GM03348 (cell line): ENCODE results near the gene USP32.
"Not testable (repeated sequence)": the region's sequence is repeated elsewhere in the genome, so short reads cannot be mapped to it uniquely, and the experiment has no call there.

Experiments
- DNase-seq: peaks from one replicate; pipeline ENCODE4 v3.0.0; 2012; ENCODE audit warnings: low spot score

The USP32 gene, protein sequence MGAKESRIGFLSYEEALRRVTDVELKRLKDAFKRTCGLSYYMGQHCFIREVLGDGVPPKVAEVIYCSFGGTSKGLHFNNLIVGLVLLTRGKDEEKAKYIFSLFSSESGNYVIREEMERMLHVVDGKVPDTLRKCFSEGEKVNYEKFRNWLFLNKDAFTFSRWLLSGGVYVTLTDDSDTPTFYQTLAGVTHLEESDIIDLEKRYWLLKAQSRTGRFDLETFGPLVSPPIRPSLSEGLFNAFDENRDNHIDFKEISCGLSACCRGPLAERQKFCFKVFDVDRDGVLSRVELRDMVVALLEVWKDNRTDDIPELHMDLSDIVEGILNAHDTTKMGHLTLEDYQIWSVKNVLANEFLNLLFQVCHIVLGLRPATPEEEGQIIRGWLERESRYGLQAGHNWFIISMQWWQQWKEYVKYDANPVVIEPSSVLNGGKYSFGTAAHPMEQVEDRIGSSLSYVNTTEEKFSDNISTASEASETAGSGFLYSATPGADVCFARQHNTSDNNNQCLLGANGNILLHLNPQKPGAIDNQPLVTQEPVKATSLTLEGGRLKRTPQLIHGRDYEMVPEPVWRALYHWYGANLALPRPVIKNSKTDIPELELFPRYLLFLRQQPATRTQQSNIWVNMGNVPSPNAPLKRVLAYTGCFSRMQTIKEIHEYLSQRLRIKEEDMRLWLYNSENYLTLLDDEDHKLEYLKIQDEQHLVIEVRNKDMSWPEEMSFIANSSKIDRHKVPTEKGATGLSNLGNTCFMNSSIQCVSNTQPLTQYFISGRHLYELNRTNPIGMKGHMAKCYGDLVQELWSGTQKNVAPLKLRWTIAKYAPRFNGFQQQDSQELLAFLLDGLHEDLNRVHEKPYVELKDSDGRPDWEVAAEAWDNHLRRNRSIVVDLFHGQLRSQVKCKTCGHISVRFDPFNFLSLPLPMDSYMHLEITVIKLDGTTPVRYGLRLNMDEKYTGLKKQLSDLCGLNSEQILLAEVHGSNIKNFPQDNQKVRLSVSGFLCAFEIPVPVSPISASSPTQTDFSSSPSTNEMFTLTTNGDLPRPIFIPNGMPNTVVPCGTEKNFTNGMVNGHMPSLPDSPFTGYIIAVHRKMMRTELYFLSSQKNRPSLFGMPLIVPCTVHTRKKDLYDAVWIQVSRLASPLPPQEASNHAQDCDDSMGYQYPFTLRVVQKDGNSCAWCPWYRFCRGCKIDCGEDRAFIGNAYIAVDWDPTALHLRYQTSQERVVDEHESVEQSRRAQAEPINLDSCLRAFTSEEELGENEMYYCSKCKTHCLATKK (N-terminal part only)

DNA sequence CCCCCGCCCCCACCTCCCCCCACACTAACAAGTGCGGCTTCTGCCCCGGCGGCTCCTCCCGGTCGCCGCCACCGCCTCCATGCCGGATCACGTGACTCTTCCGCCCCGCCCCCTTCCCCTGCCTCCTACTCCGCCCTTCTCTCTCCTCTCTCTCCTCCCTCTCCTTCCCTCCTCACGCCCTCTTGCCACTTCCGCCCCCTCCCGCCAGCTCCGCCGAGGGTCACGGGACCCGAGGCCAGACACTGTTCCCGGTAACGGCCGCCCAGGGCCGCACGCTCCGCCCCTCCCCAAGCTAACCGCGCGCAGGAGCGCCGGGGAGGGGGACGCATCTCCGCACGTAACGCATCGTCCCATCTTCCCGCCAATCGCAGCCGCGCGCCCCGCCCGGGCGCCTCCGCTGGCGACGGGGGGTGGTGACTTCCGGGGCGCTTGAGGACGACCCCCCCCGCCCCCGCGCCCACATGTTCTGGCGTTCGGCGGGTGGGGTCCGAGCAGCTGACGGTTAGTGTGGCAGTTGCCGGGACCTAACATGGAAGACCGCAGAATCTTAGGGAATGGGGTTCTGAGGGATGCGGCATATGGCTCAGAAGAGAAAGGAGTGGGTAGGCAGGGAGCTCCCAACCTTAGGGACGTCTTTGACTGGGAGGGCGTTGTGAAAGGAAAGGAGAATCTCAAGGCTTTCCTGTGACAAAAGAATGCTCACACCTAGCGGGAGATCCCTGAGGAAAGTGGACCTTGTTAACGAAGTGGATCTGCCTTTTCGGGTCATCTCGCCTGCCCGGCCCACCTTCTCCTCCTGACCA lies at the start of gene USP32:
TSS of gene USP32 (minus strand) at position 92 of the 803 bp plus-strand sequence. CDS start 194 bp downstream, outside the sequence.
- peak; percentile 98 for DNase-seq

DNA sequence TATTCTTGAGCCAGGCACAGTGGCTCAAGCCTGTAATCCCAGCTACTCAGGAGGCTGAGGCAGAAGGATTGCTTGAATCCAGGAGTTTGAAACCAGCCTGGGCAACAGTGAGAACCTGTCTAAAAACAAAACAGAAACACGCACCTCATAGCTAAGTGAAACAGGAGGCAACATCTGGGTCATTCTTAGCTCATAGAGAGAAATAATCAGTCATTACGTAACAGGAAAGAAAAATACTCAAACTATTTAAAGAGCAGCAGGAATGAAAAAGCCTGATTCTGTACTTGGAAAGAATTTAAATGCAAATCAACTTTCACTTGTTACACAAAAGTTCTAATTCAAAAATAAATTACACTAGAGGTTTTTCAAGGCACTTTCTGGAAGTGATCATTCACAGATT lies 47.6 kb upstream of the USP32 start:
- DNase-seq: peak; percentile 48

DNA sequence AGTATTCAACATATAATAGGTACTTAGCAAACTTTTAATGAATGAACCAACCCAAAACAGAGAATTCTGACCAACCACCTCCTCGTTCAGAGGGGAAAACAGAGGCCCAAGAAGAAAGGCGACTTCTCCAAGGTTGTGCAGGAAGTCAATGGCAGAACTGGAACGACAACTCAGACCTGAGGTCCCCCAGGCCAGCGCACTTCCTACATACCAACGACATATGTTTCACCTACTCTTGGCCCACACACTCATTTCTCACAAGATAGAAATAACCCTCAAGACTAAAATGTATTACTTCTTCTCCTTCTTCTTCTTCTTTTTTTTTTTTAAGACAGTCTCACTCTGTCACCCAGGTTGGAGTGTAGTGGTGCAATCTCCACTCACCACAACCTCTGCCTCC lies 44.7 kb upstream of the USP32 start:
- no peak for DNase-seq

DNA sequence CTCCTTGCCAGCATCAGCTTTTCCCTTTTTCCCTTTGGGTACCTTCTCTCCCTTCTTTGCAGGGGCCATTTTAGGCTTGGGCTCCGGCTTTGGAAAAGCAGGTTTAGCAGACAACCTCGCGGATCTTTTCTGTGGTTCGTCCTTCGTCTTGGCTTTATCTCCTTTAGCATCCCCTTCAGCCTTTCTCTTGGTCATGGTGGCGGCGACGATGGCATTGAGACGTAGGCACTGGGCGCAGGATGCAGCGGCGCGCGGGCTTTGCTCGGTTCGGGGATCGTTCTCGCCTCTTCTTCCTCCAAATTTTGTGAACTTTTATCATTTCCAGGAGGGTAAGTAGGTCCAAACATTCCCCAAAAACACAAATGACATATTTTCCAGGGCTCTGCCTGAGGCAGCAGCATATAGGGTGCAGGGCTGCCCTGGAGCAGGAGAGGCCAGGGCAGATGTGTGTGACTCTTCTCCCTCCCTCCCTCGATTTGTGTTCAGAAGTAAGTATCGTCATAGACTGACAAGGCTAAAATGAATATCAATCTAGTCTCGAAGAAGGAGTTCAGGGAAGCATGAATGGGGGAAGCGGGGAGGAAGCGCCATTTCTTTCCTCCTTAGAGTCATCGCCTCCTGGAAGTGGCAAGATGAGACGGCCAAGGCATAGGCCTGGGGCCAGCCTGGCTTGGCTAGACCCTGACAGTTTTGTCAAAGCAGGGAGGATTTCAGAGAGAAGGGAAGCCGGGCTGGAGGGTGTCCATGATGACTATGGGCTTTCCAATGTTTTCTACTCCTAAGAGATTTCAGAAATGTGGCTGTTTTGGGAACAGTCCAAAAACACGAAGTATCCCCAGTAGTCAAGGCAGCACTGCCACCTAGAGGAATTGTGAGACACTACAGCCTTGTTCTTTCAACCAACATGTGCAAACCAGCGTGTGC lies 43.6 kb upstream of the USP32 start:
- DNase-seq: peak; percentile 90

DNA sequence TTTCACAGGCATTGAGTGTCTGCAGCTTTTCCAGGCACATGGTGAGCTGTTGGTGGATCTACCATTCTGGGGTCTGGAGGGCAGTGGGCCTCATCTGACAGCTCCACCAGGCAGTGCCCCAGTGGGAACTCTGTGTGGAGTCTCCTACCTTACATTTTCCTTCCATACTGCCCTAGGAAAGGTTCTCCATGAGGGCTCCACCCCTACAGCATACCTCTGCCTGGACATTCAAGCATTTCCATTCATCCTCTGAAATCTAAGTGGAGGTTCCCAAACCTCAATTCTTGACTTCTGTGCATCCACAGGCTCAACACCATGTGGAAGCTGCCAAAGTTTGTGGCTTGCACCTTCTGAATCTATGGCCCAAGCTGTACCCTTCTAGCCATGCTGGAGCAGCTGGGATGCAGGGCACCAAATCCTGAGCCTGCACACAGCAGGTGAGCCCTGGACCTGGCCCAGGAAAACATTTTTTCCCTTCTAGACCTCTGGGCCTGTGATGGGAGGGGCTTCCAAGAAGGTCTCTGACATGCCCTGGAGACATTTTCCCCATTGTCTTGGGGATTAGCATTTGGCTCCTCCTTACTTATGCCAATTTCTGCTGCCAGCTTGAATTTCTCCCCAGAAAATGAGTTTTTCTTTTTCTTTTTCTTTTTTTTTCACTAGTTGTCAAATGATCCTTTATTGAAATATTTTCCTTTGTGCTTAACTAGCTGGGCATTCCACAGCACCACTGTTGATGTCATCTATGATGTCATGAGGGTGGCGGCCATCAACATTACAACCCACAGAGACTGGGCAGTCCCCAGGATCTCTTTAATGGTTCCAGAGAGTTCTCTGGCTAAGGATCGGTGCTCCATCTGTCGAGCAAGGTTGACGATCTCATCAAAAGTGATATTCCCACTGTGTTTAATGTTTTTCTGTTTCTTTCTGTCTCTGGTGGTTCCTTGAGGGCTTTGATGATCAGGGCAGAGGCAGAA lies 41.4 kb upstream of the USP32 start:
- not testable (repeated sequence) for DNase-seq

DNA sequence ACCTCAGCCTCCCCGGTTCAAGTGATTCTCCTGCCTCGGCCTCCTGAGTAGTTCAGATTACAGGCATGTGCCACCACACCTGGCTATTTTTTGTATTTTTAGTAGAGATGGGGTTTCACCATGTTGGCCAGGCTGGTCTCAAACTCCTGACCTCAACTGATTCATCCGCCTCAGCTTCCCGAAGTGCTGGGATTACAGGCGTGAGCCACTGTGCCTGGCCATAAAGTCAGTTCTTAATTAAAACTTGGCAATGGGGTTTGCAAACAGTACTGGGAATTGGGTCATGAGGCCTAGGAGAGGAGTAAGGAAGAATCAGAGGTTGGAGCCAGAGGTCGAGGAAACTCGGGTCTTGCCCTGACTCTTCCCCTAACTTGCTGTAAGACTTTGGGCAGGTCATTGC lies 38.6 kb upstream of the USP32 start:
- not testable (repeated sequence) for DNase-seq

DNA sequence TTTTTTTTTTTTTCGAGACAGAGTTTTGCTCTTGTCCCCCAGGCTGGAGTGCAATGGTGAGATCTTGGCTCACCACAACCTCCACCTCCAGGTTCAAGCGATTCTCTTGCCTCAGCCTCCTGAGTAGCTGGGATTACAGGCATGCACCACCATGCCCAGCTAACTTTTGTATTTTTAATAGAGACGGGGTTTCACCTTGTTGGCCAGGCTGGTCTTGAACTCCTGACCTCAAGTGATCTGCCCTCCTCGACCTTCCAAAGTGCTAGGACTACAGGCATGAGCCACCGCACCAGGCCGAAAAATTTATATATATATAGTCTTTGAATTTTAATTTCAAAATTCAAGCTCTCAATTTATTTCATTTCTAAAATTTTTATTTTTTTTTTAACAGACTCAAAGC lies 36.6 kb upstream of the USP32 start:
- not testable (repeated sequence) for DNase-seq

DNA sequence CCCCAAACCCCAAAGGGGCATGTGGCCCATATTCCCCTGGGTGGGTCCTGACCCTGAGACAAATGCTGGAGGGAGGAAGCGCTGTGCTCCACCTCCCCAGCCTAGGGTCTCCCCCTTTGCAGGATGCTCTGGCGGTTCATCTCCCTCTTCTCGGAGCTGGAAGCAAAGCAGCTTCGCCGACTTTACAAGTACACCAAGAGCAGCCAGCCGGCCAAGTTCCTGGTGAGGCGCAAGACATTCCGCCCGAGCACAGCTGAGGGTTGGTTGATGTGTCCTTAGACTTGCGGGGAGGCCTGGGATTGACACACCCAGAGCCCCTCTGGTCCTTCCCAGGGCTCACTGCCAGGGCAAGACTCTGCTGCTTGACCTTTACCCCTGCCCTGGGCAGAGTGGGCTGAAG lies 34.7 kb upstream of the USP32 start:
- no peak for DNase-seq

DNA sequence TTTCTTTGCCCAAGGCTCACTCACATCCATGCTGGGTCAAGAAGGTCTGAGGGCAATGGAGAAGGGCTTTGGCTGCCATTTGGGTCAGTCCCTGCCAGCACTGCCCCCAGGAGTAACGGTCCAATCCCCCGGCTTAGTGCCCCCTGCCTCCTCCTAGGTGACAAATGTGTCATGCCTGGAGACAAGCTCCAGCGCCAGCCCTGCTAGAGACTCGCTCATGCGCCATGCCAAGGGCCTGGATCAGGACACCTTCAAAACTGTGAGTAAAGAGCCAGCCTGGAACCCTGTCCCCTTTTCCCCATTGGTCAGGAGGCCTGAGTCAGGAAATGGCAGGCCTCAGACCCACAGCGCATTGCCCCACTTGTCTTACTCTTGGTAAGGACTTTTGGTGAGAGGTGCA lies 33.7 kb upstream of the USP32 start:
- DNase-seq: no peak

DNA sequence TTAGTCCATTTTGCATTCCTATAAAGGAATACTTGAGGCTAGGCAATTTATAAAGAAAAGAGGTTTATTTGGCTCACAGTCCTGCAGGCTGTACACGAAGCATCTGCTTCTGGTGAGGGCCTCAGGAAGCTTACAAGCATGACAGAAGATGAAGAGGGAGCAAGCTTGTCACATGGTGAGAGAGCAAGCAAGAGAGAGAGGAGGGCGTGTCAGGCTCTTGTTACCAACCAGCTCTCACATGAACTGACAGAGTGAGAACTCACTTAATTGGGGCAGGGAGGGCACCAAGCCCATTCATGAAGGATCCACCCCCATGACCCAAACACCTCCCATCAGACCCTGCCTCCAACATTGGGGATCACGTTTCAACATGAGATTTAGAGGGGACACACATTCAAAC lies 31.9 kb upstream of the USP32 start:
- DNase-seq: no peak

DNA sequence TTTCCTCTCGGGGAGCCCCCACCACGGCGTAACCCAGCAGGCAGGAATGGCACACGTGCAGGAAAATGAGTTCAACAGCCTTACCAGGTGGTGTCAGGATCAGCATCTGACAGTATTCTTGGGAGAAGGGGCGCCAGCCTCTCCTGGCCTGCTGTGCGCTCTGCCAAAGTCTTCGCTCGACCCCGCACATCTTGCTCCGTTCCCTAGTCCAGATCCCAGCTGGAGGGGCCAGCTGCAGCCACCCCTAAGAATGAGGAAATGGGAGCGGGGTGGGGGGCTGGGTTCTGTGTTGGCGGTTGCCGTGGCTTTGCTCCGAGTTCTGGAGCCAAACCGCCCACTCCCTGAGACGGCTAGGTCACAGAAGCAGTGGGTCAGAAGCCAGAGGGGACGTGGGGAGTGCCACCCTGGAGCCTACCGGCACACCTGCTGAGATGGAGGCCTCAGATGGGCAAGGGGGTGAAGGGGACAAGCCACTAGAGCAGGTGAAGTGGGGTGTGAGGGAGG lies 30.3 kb upstream of the USP32 start, which contains the start of gene CHCT1:
TSS of gene CHCT1 (plus strand) at position 328 of the 504 bp plus-strand sequence. CDS start at position 432, 104 bp downstream.
- no peak for DNase-seq

DNA sequence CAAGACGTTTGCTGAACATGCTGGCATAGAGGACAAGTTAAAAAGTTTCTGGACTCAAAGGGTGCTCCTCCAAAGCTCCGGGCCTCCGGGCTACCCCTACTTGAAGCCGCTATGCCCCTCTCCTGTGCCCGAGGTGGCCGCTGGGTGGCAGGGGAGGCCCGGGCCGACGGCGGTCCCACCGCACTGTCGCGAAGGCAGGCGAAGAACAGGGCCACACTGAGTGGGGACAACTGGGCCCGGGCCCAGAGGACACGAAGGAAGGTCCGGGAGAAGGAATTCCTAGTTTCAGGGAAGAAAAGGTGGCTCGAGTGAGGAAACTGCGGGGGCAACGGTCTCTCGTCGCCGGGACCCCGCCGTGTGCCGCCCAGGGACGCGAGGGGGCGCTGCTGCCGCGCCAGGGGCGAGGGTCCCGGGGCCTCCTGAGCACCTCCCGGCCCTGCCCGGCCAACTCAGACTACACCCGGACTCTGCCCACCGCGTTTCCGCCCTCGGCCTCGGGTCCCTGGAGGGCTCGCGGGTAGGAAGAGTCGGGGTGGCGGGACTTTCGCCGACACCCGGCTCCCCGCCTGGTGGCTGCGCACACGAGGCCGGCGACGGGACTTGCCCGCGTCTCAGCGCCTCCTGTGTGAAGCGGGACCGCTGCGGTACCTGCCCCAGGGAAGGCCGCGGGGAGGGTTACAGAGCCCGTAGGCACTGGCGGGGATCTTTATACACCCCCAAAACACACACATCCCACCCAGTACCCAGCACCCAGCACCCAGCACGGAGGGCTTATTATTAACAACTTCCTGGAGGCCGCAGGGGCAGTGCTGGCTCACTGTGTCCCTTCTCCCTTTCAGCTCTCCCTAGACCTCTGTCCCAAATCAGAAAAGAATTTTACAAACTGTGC lies 29.6 kb upstream of the USP32 start:
- peak; percentile 91 for DNase-seq

DNA sequence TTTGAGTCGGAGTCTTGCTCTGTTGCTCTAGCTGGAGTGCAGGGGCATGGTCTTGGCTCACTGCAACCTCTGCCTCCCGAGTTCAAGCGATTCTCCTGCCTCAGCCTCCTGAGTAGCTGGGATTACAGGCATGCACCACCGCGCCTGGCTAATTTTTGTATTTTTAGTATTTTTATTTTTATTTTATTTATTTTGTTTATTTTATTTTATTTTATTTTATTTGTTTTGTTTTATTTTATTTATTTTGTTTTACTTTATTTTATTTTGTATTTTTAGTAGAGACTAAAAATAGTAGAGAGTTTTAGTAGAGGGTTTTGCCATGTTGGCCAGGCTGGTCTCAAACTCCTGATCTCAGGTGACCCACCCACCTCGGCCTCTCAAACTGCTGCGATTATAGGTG lies 27.9 kb upstream of the USP32 start:
- not testable (repeated sequence) for DNase-seq

DNA sequence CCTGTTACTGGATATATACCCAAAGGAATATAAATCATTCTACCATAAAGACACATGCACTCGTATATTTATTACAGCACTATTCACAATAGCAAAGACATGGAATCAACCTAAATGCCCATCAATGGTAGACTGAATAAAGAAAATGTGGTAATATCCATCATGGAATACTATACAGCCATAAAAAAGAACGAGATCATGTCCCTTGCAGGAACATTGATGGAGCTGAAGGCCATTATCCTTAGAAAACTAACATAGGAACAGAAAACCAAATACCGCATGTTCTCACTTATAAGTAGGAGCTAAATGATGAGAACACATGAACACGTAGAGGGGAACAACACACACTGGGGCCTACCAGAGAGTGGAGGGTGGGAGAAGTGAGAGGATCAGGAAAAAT lies 27.1 kb upstream of the USP32 start:
- DNase-seq: not testable (repeated sequence)

DNA sequence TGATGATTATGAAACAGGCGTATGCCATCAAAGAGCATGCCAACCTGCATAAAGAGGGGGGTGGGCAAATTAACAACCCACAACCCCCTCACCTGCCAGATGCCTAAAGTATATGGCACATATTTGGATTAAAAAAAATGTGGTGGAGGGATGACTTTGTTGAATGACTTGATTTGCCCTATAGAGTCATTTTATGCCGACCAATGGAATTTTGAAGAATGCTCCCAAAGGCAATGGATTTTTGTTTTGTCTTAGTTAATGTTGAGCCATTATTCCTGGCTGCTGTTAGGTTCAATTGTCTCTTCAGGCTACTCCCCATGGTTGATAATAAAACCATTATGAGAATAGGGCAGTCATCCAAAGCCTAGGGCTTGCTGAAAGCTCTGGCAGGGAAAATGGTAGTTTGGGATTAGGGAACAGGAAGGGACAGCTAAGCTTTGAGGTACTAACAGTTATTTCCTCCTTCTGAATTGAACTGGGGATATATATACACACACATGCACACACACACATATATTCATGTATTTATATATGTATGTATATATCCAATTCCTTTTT lies 24.5 kb upstream of the USP32 start:
- peak; percentile 29 for DNase-seq

DNA sequence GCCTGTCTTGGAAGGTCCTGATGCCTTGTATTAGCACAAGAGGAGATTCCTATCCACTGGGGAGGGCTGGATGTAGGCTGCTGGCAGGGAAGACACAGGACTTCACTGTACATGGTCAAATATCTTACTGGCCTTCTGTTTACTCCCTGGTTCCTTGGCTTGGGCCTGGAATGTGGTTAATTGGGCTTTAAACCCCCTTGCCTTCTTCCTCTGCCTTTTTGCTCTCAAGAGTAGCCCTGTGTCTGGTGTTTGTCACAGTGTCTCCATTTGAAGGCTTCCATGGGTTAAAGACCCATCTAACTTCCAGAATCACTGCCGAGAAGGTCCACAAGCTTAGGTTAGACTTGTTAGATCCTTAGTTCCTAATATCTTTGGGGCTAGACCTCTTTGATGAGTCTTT lies 23.2 kb upstream of the USP32 start:
- DNase-seq: no peak

DNA sequence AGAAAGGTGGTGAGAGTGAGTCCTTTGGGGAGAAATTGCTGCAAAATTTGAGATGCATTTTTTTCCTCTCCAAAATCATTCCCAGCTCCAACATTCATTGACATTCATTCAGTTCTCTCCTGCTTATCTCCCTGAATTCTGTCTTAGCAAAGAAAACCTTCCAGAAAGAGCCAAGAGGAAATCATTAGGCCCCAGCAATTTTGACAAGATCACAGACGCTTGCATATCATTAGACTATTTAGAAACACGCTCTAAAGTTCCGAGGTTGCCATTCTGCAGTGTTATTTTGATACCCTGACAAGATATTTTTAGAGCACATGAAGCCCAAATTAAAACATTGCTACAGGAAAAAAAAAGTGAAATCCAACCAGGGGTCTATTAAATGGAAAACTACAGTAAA lies 20.8 kb upstream of the USP32 start:
- DNase-seq: no peak
